Measurements from ENCODE around the gene PPEF1.

GRCh38 chrX:18789916-18790315 lies 82.5 kb downstream of the PPEF1 start:
- peak; percentile 38 for TF ChIP-seq MAFK (IDR thresholded peaks at IDR 0.05; ENCODE audit: partially characterized antibody)
- TF ChIP-seq CTCF (IDR thresholded peaks at IDR 0.05) = no peak
- no peak for TF ChIP-seq CEBPB (IDR thresholded peaks at IDR 0.05)
- TF ChIP-seq POLR2A (IDR thresholded peaks at IDR 0.05; ENCODE audit: low read length) = no peak
- TF ChIP-seq MYC (IDR thresholded peaks at IDR 0.05; ENCODE audit: borderline replicate concordance, low read length) = no peak
- TF ChIP-seq USF2 (IDR thresholded peaks at IDR 0.05) = no peak
- TF ChIP-seq EHMT2 (IDR thresholded peaks at IDR 0.05; ENCODE audit: low read depth) = no peak
- no peak for TF ChIP-seq ZNF302 (CRISPR knock-in tag; IDR thresholded peaks at IDR 0.05)
- no peak for TF ChIP-seq RCOR1 (IDR thresholded peaks at IDR 0.05; ENCODE audit: low read depth, low read length)
- no peak for TF ChIP-seq KDM5A (IDR thresholded peaks at IDR 0.05)
- no peak for TF ChIP-seq RFX5 (IDR thresholded peaks at IDR 0.05)
- TF ChIP-seq RNF2 (IDR thresholded peaks at IDR 0.05; ENCODE audit: borderline replicate concordance, low read depth) = no peak
- no peak for TF ChIP-seq CBX8 (IDR thresholded peaks at IDR 0.05)
- TF ChIP-seq CHD2 (IDR thresholded peaks at IDR 0.05; ENCODE audit: low read length, partially characterized antibody) = no peak
